Transverse colon (tissue), 3 donors: ENCODE data around the gene TET2.

Experiments used
- CTCF ChIP-seq, 5 experiments: fragments of 200-600 bp in 3 of 5; fragments of 450-650 bp in 2 of 5; sonication (generic) in 3 of 5; IDR thresholded peaks; 1 replicate in 2 of 5; 2 replicates in 3 of 5; pipeline ENCODE4 v1.5.1; 2016 to 2017; ENCODE audit warnings: antibody characterized with exemption in 5 of 5, inconsistent platforms in 3 of 5, mild to moderate bottlenecking in 2 of 5, moderate library complexity in 1 of 5
- EP300 ChIP-seq: sonication (generic); formaldehyde crosslinking; IDR thresholded peaks from one replicate; pipeline ENCODE4 v1.6.1; 2017; ENCODE audit warnings: antibody characterized with exemption, low read depth

DNA sequence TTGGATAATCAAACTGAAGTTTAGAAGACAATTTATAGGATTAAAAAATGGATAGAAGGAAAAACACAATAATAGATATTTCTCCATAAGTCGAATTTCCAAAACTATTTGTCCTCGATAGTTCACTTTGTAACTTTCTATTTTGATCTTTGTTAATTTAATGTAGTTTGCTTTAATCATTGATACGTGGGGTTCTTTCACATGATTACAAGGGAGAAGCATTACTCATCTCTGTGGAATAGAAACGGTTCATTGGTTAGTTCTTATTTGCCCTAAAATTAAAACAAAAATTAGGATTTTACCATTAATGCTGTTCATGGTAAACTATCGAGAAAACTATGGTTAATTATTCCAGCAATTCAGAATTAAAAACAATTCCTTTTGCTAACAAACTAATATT lies 2.1 kb downstream of the TET2 start:
- TF ChIP-seq EP300 = no peak
- TF ChIP-seq CTCF (IDR thresholded peaks at IDR 0.05) = no peak
